ENCODE measurements around the gene PSMC3. TPM values are rescaled to one million over a fixed set of nuclear protein-coding genes. Genes with fewer than 3 reads are reported as not detected.

Gene PSMC3
- total and polyA plus RNA-seq, 2 of the 13 experiments (the other 11 are each of a cell fraction or from before 2014, with no cell fraction given), result 75.8 to 214 TPM

DNA sequence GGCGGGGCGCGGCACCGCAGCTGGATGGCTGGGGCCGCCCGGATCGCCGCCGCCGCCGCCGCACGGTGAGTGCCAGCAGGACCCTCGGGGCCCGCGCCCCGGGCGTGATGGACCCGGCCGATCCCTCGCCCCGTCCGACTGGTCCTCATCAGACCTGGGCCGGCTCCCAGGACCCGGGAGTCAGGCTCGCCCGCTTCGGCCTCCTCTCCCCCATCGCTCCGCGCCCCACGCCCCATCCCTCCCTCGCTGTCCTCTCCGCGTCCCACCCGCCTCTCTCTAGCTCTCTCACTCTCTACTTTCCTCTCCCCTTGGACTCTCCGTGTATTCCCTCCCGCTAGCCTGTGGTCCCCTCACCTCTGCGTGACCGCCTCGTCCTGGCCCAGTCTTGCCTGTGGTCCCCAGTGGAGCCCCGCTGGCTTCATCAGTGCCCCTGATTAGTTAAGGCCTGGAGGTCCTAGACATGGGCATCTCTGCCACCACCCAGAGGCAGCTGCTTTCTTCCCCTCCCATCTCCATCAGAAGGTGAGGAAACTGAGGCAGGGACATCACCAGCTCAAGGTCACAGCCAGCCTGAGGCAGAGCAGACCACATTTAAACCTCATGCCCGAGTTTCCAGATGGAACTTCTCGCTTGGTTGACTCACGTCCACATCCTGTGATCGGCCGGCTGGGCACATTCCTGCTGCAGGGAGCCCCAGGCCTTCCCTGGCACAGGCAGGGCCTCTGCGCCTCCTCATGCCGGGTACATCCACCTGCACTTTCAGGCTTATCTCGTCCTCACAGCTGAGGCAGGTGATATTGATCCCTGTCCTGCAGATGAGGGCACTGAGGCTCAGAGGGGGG, 17.4 kb downstream of the PSMC3 start:
- WGBS (ENCODE audit: low lambda C conversion rate), result 2% methylated on average over 20 of the region's 50 CpGs
- H3K4me2 ChIP-seq (ENCODE audit: low read depth, low read length), result peak overlapping the region; percentile 89
- H2AFZ ChIP-seq (ENCODE audit: low read length), result no peak overlapping the region
- TSS peak; percentile 58 for BruUV-seq (replicated peaks)
- ChIA-PET CTCF (ENCODE audit: low intra/inter-chr PET ratio, low total read pairs) (interaction anchor here (2.5 kb wide), 1 partner anchor 35 kb away, joined by 35 read pairs; no protein-coding TSS in a partner anchor), POLR2A (interaction anchor here (0.7 to 4.9 kb wide), 4 partner anchors 8 to 29 kb away, joined by 3 to 33 read pairs (median 8); partner anchors contain the start of gene PSMC3)
- H3K27ac ChIP-seq (ENCODE audit: extremely low read length, insufficient read depth, low read length), result peak overlapping the region; percentile 28
- ATAC-seq (peak; percentile 2; the same call in 1 of the 3 replicates), FAIRE-seq (no peak), DNase-seq (ENCODE audit: low spot score) (no peak)
- H3K9ac ChIP-seq (ENCODE audit: insufficient read depth, low read depth, low read length), result peak overlapping the region; percentile 80
- H3K4me1 ChIP-seq (ENCODE audit: insufficient read depth, low read length), result peaks cover 42% of the 10 kb centered on the region
- H3K79me2 ChIP-seq (ENCODE audit: insufficient read depth, low read length), result peaks cover 9% of the 10 kb centered on the region
- peaks cover 0 to 5% of the 10 kb centered on the region in 2 experiments; a peak in 3 of 5 replicates for H3K36me3 ChIP-seq (replicated peaks in 1 of 2; ENCODE audit: control insufficient read depth in 1 of 2, insufficient read depth in 2 of 2, low read length in 2 of 2)
- in situ Hi-C loops (cut with HindIII; ENCODE audit: extremely low pct_ligation_motif_present, low pct_unique_long_range_greater_than_20kb) (loop anchor here (5.0 kb wide), 1 partner anchor 37 kb away; no protein-coding TSS in a partner anchor), intact Hi-C loops (cut with micrococcal nuclease; ENCODE audit: unreplicated experiment) (loop anchor here (1.0 to 2.0 kb wide), 2 partner anchors 18 to 35 kb away; partner anchors contain the start of gene PSMC3)
- no peaks in the 10 kb centered on the region for H4K20me1 ChIP-seq (ENCODE audit: insufficient read depth, low read length)
- no peaks in the 10 kb centered on the region; a peak in 1 of 5 replicates for H3K27me3 ChIP-seq (ENCODE audit: control insufficient read depth in 1 of 2, insufficient read depth in 2 of 2, low read length in 2 of 2)
- peak overlapping the region; percentile 68 to 91 (median 79) for H3K4me3 ChIP-seq (replicated peaks in 1 of 3; ENCODE audit: insufficient read depth in 1 of 3, low read depth in 2 of 3, low read length in 3 of 3)
- no peaks in the 10 kb centered on the region for H3K9me3 ChIP-seq (ENCODE audit: low read length)
- TF ChIP-seq NFKB2 (CRISPR knock-in tag; IDR thresholded peaks at IDR 0.05; ENCODE audit: borderline replicate concordance) (0 out of 2 replicates have a peak, but pooled peaks have one; percentile 23), ZNF850 (CRISPR knock-in tag; conservative IDR thresholded peaks at IDR 0.05) (peak; percentile 67; the same call in 1 of the 2 replicates), ZBTB3 (CRISPR knock-in tag; IDR thresholded peaks at IDR 0.05; ENCODE audit: borderline replicate concordance, low read depth) (no peak), U2AF1 (optimal IDR thresholded peaks at IDR 0.05; ENCODE audit: low read depth, low read length) (peak; percentile 1), ZFX (CRISPR knock-in tag; IDR thresholded peaks at IDR 0.05; ENCODE audit: low read depth) (peak; percentile 42), ZNF33A (CRISPR knock-in tag; IDR thresholded peaks at IDR 0.05; ENCODE audit: borderline replicate concordance) (peak; percentile 48; the same call in 1 of the 2 replicates), DMAP1 (CRISPR knock-in tag; IDR thresholded peaks at IDR 0.05) (0 out of 2 replicates have a peak, but pooled peaks have one; percentile 2), ZNF790 (CRISPR knock-in tag; IDR thresholded peaks at IDR 0.05; ENCODE audit: borderline replicate concordance) (no peak), HIVEP1 (CRISPR knock-in tag; IDR thresholded peaks at IDR 0.05) (peak; percentile 8; the same call in 1 of the 2 replicates), KDM5A (IDR thresholded peaks at IDR 0.05; ENCODE audit: borderline replicate concordance, low read length) (peak; percentile 45; the same call in 1 of the 2 replicates), ZNF512 (CRISPR knock-in tag; IDR thresholded peaks at IDR 0.05) (0 out of 2 replicates have a peak, but pooled peaks have one; percentile 25), ZFP41 (CRISPR knock-in tag; IDR thresholded peaks at IDR 0.05; ENCODE audit: borderline replicate concordance) (0 out of 2 replicates have a peak, but pooled peaks have one; percentile 29), KDM2A (CRISPR knock-in tag; IDR thresholded peaks at IDR 0.05; ENCODE audit: borderline replicate concordance, low read depth) (0 out of 2 replicates have a peak, but pooled peaks have one; percentile 5), CENPBD1 (CRISPR knock-in tag; IDR thresholded peaks at IDR 0.05; ENCODE audit: borderline replicate concordance, low read depth) (peak; percentile 22; the same call in 1 of the 2 replicates)
- TF ChIP-seq, protein P1, sequence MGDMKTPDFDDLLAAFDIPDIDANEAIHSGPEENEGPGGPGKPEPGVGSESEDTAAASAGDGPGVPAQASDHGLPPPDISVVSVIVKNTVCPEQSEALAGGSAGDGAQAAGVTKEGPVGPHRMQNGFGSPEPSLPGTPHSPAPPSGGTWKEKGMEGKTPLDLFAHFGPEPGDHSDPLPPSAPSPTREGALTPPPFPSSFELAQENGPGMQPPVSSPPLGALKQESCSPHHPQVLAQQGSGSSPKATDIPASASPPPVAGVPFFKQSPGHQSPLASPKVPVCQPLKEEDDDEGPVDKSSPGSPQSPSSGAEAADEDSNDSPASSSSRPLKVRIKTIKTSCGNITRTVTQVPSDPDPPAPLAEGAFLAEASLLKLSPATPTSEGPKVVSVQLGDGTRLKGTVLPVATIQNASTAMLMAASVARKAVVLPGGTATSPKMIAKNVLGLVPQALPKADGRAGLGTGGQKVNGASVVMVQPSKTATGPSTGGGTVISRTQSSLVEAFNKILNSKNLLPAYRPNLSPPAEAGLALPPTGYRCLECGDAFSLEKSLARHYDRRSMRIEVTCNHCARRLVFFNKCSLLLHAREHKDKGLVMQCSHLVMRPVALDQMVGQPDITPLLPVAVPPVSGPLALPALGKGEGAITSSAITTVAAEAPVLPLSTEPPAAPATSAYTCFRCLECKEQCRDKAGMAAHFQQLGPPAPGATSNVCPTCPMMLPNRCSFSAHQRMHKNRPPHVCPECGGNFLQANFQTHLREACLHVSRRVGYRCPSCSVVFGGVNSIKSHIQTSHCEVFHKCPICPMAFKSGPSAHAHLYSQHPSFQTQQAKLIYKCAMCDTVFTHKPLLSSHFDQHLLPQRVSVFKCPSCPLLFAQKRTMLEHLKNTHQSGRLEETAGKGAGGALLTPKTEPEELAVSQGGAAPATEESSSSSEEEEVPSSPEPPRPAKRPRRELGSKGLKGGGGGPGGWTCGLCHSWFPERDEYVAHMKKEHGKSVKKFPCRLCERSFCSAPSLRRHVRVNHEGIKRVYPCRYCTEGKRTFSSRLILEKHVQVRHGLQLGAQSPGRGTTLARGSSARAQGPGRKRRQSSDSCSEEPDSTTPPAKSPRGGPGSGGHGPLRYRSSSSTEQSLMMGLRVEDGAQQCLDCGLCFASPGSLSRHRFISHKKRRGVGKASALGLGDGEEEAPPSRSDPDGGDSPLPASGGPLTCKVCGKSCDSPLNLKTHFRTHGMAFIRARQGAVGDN (CRISPR knock-in tag; IDR thresholded peaks at IDR 0.05), result peak; percentile 58
